ENCODE data around the gene AIF1. TPM values are rescaled to one million over a fixed set of nuclear protein-coding genes. Genes with fewer than 3 reads are reported as not detected.

The AIF1 gene
- total RNA-seq, 2 experiments from 2014 or later: 240 to 253 TPM

DNA sequence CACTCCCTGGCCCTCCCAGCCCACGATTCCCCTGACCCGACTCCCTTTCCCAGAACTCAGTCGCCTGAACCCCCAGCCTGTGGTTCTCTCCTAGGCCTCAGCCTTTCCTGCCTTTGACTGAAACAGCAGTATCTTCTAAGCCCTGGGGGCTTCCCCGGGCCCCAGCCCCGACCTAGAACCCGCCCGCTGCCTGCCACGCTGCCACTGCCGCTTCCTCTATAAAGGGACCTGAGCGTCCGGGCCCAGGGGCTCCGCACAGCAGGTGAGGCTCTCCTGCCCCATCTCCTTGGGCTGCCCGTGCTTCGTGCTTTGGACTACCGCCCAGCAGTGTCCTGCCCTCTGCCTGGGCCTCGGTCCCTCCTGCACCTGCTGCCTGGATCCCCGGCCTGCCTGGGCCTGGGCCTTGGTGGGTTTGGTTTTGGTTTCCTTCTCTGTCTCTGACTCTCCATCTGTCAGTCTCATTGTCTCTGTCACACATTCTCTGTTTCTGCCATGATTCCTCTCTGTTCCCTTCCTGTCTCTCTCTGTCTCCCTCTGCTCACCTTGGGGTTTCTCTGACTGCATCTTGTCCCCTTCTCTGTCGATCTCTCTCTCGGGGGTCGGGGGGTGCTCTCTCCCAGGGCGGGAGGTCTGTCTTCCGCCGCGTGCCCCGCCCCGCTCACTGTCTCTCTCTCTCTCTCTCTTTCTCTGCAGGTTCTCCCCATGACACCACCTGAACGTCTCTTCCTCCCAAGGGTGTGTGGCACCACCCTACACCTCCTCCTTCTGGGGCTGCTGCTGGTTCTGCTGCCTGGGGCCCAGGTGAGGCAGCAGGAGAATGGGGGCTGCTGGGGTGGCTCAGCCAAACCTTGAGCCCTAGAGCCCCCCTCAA is 42.8 kb upstream of the AIF1 start, which contains the start of gene LTA:
Gene LTA (plus strand): TSS at position 249 of the 871 bp plus-strand sequence. CDS start 454 bp downstream, at position 703.
- intact Hi-C loops (cut with micrococcal nuclease): no loop called here
- H3K36me3 Mint-ChIP-seq (ENCODE audit: low read depth): peaks cover 48% of the 10 kb centered on the region
- H3K4me1 Mint-ChIP-seq (ENCODE audit: low read depth): peaks cover 66% of the 10 kb centered on the region
- CTCF ChIA-PET: interaction anchor here (1.0 to 56.2 kb wide), 7 partner anchors 9 to 80 kb away, joined by 3 to 2542 read pairs (median 7); partner anchors contain the start of genes ATP6V1G2, DDX39B, LST1 and LTA
- peak; percentile 58 for ATAC-seq
- TF ChIP-seq, protein P1, sequence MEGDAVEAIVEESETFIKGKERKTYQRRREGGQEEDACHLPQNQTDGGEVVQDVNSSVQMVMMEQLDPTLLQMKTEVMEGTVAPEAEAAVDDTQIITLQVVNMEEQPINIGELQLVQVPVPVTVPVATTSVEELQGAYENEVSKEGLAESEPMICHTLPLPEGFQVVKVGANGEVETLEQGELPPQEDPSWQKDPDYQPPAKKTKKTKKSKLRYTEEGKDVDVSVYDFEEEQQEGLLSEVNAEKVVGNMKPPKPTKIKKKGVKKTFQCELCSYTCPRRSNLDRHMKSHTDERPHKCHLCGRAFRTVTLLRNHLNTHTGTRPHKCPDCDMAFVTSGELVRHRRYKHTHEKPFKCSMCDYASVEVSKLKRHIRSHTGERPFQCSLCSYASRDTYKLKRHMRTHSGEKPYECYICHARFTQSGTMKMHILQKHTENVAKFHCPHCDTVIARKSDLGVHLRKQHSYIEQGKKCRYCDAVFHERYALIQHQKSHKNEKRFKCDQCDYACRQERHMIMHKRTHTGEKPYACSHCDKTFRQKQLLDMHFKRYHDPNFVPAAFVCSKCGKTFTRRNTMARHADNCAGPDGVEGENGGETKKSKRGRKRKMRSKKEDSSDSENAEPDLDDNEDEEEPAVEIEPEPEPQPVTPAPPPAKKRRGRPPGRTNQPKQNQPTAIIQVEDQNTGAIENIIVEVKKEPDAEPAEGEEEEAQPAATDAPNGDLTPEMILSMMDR (IDR thresholded peaks at IDR 0.05): no peak
- DNase-seq: peak; percentile 92
- POLR2A ChIA-PET: interaction anchor here (0.9 to 35.7 kb wide), 5 partner anchors 2 to 166 kb away, joined by 3 to 1181 read pairs (median 97); partner anchors contain the start of genes DDX39B, LST1, LTA and LTB
- H3K27me3 Mint-ChIP-seq: no peaks in the 10 kb centered on the region
- peak within 1 kb of the TSS; percentile 97 for H3K27ac Mint-ChIP-seq
- peak within 1 kb of the TSS; percentile 96 for H3K4me3 Mint-ChIP-seq
- no peaks in the 10 kb centered on the region for H3K9me3 Mint-ChIP-seq

DNA sequence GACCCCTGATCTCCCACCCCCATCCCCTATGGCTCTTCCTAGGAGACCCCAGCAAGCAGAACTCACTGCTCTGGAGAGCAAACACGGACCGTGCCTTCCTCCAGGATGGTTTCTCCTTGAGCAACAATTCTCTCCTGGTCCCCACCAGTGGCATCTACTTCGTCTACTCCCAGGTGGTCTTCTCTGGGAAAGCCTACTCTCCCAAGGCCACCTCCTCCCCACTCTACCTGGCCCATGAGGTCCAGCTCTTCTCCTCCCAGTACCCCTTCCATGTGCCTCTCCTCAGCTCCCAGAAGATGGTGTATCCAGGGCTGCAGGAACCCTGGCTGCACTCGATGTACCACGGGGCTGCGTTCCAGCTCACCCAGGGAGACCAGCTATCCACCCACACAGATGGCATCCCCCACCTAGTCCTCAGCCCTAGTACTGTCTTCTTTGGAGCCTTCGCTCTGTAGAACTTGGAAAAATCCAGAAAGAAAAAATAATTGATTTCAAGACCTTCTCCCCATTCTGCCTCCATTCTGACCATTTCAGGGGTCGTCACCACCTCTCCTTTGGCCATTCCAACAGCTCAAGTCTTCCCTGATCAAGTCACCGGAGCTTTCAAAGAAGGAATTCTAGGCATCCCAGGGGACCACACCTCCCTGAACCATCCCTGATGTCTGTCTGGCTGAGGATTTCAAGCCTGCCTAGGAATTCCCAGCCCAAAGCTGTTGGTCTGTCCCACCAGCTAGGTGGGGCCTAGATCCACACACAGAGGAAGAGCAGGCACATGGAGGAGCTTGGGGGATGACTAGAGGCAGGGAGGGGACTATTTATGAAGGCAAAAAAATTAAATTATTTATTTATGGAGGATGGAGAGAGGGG is 41.6 kb upstream of the AIF1 start:
- TF ChIP-seq, protein P1 (IDR thresholded peaks at IDR 0.05): no peak
- CTCF ChIA-PET: interaction anchor here (1.1 to 56.2 kb wide), 3 partner anchors 12 to 86 kb away, joined by 3 to 2542 read pairs (median 2542); partner anchors contain the start of genes ATP6V1G2, DDX39B, LST1 and LTA
- intact Hi-C loops (cut with micrococcal nuclease): loop anchor here (2.0 kb wide), 1 partner anchor 15 kb away; no protein-coding TSS in a partner anchor
- Mint-ChIP-seq H3K27ac (peak overlapping the region; percentile 97), H3K36me3 (ENCODE audit: low read depth) (peaks cover 58% of the 10 kb centered on the region), H3K4me1 (ENCODE audit: low read depth) (peaks cover 58% of the 10 kb centered on the region), H3K4me3 (peak overlapping the region; percentile 96), H3K9me3 (no peaks in the 10 kb centered on the region), H3K27me3 (no peaks in the 10 kb centered on the region)
- POLR2A ChIA-PET: interaction anchor here (0.8 to 35.7 kb wide), 14 partner anchors 3 to 248 kb away, joined by 3 to 1181 read pairs (median 6); partner anchors contain the start of genes ATP6V1G2, BAG6, C6orf47 and DDX39B
- ATAC-seq (no peak), DNase-seq (no peak)

DNA sequence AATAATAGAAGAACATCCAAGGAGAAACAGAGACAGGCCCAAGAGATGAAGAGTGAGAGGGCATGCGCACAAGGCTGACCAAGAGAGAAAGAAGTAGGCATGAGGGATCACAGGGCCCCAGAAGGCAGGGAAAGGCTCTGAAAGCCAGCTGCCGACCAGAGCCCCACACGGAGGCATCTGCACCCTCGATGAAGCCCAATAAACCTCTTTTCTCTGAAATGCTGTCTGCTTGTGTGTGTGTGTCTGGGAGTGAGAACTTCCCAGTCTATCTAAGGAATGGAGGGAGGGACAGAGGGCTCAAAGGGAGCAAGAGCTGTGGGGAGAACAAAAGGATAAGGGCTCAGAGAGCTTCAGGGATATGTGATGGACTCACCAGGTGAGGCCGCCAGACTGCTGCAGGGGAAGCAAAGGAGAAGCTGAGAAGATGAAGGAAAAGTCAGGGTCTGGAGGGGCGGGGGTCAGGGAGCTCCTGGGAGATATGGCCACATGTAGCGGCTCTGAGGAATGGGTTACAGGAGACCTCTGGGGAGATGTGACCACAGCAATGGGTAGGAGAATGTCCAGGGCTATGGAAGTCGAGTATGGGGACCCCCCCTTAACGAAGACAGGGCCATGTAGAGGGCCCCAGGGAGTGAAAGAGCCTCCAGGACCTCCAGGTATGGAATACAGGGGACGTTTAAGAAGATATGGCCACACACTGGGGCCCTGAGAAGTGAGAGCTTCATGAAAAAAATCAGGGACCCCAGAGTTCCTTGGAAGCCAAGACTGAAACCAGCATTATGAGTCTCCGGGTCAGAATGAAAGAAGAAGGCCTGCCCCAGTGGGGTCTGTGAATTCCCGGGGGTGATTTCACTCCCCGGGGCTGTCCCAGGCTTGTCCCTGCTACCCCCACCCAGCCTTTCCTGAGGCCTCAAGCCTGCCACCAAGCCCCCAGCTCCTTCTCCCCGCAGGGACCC is 40.6 kb upstream of the AIF1 start:
- ChIA-PET CTCF (interaction anchor here (1.1 to 56.2 kb wide), 4 partner anchors 13 to 87 kb away, joined by 3 to 2542 read pairs (median 1274); partner anchors contain the start of genes ATP6V1G2, DDX39B, LST1 and LTA), POLR2A (interaction anchor here (0.6 to 35.7 kb wide), 15 partner anchors 4 to 335 kb away, joined by 3 to 1181 read pairs (median 4); partner anchors contain the start of genes ATP6V1G2, BAG6, C6orf47 and DDX39B)
- peak overlapping the region; percentile 96 for H3K4me3 Mint-ChIP-seq
- no peaks in the 10 kb centered on the region for H3K27me3 Mint-ChIP-seq
- DNase-seq (peak; percentile 53), ATAC-seq (no peak)
- TF ChIP-seq, protein P1 (IDR thresholded peaks at IDR 0.05): no peak
- H3K27ac Mint-ChIP-seq: peak overlapping the region; percentile 97
- H3K4me1 Mint-ChIP-seq (ENCODE audit: low read depth): peaks cover 58% of the 10 kb centered on the region
- intact Hi-C loops (cut with micrococcal nuclease): loop anchor here (2.0 kb wide), 1 partner anchor 16 kb away; no protein-coding TSS in a partner anchor
- peaks cover 62% of the 10 kb centered on the region for H3K36me3 Mint-ChIP-seq (ENCODE audit: low read depth)
- H3K9me3 Mint-ChIP-seq: no peaks in the 10 kb centered on the region
